HUES48 (cell line): Measurements from ENCODE around the gene MYO1D.

Experiments used
- H3K27ac ChIP-seq: one replicate; pipeline ENCODE4 v1.7.0; 2013; ENCODE audit warnings: low read depth, low read length, inconsistent platforms
- H3K27me3 ChIP-seq: 2 replicates; pipeline ENCODE4 v1.6.1; 2013; ENCODE audit warnings: mild to moderate bottlenecking, low read length; ENCODE audit not compliant: control insufficient read depth, insufficient read depth
- H3K36me3 ChIP-seq: 2 replicates; pipeline ENCODE4 v1.6.1; 2013; ENCODE audit warnings: low read length; ENCODE audit not compliant: control insufficient read depth, insufficient read depth
- H3K4me1 ChIP-seq: 2 replicates; pipeline ENCODE4 v1.6.1; 2013; ENCODE audit warnings: mild to moderate bottlenecking, low read length; ENCODE audit not compliant: control insufficient read depth, insufficient read depth
- H3K4me3 ChIP-seq: 2 replicates; pipeline ENCODE4 v1.5.1; 2013; ENCODE audit warnings: mild to moderate bottlenecking, low read depth, low read length
- H3K9ac ChIP-seq: 2 replicates; pipeline ENCODE4 v1.6.1; 2013; ENCODE audit warnings: mild to moderate bottlenecking, low read depth, low read length, moderate library complexity
- H3K9me3 ChIP-seq: 2 replicates; pipeline ENCODE4 v1.6.1; 2013; ENCODE audit warnings: low read length; ENCODE audit not compliant: control insufficient read depth, insufficient read depth

MYO1D gene

DNA sequence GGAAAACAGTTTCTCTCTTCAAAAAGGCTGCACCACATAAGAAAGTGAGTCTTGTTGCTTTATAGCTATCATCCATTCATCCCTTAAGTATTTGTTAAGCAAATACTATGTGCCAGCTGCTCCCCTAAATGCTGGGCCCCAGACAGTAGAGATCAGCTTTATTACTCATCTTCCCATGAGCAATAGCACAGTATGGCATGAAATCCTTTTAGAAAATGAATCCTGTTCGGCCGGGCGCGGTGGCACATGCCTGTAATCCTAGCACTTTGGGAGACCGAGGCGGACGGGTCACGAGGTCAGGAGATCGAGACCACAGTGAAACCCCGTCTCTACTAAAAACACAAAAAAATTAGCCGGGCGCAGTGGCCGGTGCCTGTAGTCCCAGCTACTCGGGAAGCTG is 99.5 kb downstream of the MYO1D start:
- no peak overlapping the region for H3K27ac ChIP-seq
- H3K4me1 ChIP-seq: peaks cover 10% of the 10 kb centered on the region; the same call in 1 of the 2 replicates
- H3K4me3 ChIP-seq: no peak overlapping the region
- H3K27me3 ChIP-seq: no peaks in the 10 kb centered on the region
- H3K9ac ChIP-seq: no peak overlapping the region
- H3K9me3 ChIP-seq: no peaks in the 10 kb centered on the region
- no peaks in the 10 kb centered on the region for H3K36me3 ChIP-seq

GRCh38 chr17:32774695-32775084 is 102.2 kb downstream of the MYO1D start:
- Histone ChIP-seq H3K9ac (no peak overlapping the region), H3K36me3 (peaks cover 7% of the 10 kb centered on the region; the same call in 1 of the 2 replicates), H3K4me1 (peaks cover 10% of the 10 kb centered on the region; the same call in 1 of the 2 replicates), H3K9me3 (no peaks in the 10 kb centered on the region), H3K27ac (peak overlapping the region; percentile 56), H3K4me3 (no peak overlapping the region), H3K27me3 (no peaks in the 10 kb centered on the region)

- Histone ChIP-seq H3K36me3 (peaks cover 7% of the 10 kb centered on the region; the same call in 1 of the 2 replicates), H3K4me3 (no peak overlapping the region), H3K9me3 (no peaks in the 10 kb centered on the region), H3K9ac (no peak overlapping the region), H3K27ac (peak overlapping the region; percentile 56), H3K4me1 (peaks cover 10% of the 10 kb centered on the region; the same call in 1 of the 2 replicates), H3K27me3 (no peaks in the 10 kb centered on the region)
Measured at GRCh38 chr17:32773856-32774694, 102.8 kb downstream of the MYO1D start.

DNA sequence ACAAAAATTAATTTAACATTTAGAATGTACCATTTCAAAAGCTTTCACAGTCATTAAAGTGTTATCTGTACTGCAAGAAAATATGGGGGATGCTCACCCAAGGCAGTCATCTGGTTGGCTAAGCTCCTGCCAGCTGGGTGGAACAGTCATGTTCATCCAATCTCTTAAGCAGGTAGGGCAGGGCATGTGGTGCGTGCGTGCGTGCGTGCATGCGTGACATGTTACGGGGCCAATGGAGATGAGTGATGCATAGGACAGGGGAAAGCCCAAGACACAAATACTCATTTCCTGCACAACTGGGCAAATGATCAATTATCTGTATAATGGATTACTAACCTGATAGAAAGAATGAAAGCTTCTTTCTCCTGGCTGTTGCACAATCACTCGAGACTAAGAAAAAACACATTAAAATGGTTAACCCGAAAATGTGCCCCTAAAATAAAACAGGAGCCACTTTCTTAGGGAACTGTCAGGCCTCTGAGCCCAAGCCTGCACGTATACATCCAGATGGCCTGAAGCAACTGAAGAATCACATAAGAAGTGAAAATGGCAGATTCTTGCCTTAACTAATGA is 104.4 kb downstream of the MYO1D start:
- peaks cover 7% of the 10 kb centered on the region; the same call in 1 of the 2 replicates for H3K36me3 ChIP-seq
- no peak overlapping the region for H3K4me3 ChIP-seq
- no peak overlapping the region for H3K9ac ChIP-seq
- no peak overlapping the region for H3K27ac ChIP-seq
- no peaks in the 10 kb centered on the region for H3K9me3 ChIP-seq
- H3K4me1 ChIP-seq: peaks cover 10% of the 10 kb centered on the region; the same call in 1 of the 2 replicates
- H3K27me3 ChIP-seq: no peaks in the 10 kb centered on the region

GRCh38 chr17:32771396-32771795 is 105.5 kb downstream of the MYO1D start:
- no peaks in the 10 kb centered on the region for H3K9me3 ChIP-seq
- no peaks in the 10 kb centered on the region for H3K27me3 ChIP-seq
- H3K36me3 ChIP-seq: peaks cover 10% of the 10 kb centered on the region
- H3K9ac ChIP-seq: no peak overlapping the region
- H3K4me1 ChIP-seq: peaks cover 10% of the 10 kb centered on the region; the same call in 1 of the 2 replicates
- no peak overlapping the region for H3K4me3 ChIP-seq
- H3K27ac ChIP-seq: no peak overlapping the region

GRCh38 chr17:32769846-32770245 is 107.1 kb downstream of the MYO1D start:
- H3K4me1 ChIP-seq: peaks cover 10% of the 10 kb centered on the region; the same call in 1 of the 2 replicates
- no peak overlapping the region for H3K27ac ChIP-seq
- no peak overlapping the region for H3K4me3 ChIP-seq
- no peaks in the 10 kb centered on the region for H3K9me3 ChIP-seq
- peaks cover 11% of the 10 kb centered on the region for H3K36me3 ChIP-seq
- H3K27me3 ChIP-seq: no peaks in the 10 kb centered on the region
- H3K9ac ChIP-seq: no peak overlapping the region

DNA sequence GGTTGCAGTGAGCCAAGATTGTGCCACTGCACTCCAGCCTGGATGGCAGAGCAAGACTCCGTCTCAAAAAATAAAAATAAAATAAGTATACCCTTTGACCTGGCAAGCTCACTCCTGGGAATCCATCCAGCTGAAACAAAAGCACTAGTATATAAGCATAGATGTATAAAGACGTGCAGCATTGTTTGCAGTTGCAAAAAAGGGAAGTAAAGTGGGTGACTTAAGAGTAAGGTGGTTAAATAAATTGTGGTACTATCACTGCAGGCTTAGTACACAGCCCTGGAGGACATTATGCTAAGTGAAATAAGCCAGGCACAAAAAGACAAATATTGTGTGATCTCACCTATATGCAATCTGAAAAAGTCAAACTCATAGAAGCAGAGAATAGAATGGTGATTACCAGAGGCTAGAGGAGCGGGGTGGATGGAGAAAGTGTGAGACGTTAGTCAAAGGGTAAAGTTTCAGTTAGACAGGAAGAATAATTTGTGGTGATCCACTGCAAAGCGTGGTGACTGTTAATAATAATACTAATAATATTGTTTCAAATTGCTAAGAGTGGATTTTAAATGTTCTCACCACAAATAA is 113.0 kb downstream of the MYO1D start:
- Histone ChIP-seq H3K36me3 (peaks cover 8% of the 10 kb centered on the region; the same call in 1 of the 2 replicates), H3K9ac (no peak overlapping the region)

DNA sequence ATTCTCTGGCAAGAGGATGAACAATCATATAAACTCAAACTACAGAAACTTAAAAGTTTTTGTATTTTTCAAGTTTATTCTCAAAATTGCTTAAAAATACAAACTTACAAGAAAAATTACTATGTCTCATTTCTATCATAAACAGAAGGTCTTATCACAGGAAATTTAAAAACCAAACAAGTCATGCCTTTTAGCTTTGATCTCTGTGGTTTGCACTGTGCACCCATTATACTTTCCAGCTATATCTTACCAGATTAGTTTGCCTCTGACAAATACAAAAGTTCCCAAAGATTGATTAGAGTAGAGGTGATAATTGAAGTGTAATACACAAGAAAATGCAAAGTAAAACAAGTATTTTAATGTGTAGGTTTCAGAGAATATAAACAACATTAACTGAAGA is 117.4 kb downstream of the MYO1D start:
- H3K27ac ChIP-seq: no peak overlapping the region
- H3K9ac ChIP-seq: no peak overlapping the region
- H3K4me3 ChIP-seq: no peak overlapping the region
- H3K4me1 ChIP-seq: peaks cover 8% of the 10 kb centered on the region; the same call in 1 of the 2 replicates
- no peaks in the 10 kb centered on the region for H3K36me3 ChIP-seq
- no peaks in the 10 kb centered on the region for H3K27me3 ChIP-seq
- H3K9me3 ChIP-seq: no peaks in the 10 kb centered on the region

More for the DNA sequence above, 113.0 kb downstream of the MYO1D start:
- Histone ChIP-seq H3K4me1 (no peaks in the 10 kb centered on the region), H3K4me3 (no peak overlapping the region), H3K9me3 (no peaks in the 10 kb centered on the region), H3K27ac (no peak overlapping the region), H3K27me3 (no peaks in the 10 kb centered on the region)

- no peak overlapping the region for H3K27ac ChIP-seq
- no peaks in the 10 kb centered on the region for H3K27me3 ChIP-seq
- peaks cover 8% of the 10 kb centered on the region; the same call in 1 of the 2 replicates for H3K4me1 ChIP-seq
- H3K9ac ChIP-seq: no peak overlapping the region
- H3K36me3 ChIP-seq: no peaks in the 10 kb centered on the region
- H3K4me3 ChIP-seq: no peak overlapping the region
- H3K9me3 ChIP-seq: no peaks in the 10 kb centered on the region
Measured at GRCh38 chr17:32757963-32758362, 119.0 kb downstream of the MYO1D start.

GRCh38 chr17:32756696-32757095 is 120.2 kb downstream of the MYO1D start:
- peaks cover 8% of the 10 kb centered on the region; the same call in 1 of the 2 replicates for H3K4me1 ChIP-seq
- no peak overlapping the region for H3K4me3 ChIP-seq
- no peaks in the 10 kb centered on the region for H3K9me3 ChIP-seq
- H3K36me3 ChIP-seq: no peaks in the 10 kb centered on the region; the same call in 1 of the 2 replicates
- H3K27me3 ChIP-seq: no peaks in the 10 kb centered on the region
- H3K27ac ChIP-seq: no peak overlapping the region
- H3K9ac ChIP-seq: no peak overlapping the region
